CD14-positive monocyte (primary cell): ENCODE results near the gene RAET1E. TPM values are rescaled to one million over a fixed set of nuclear protein-coding genes. Genes with fewer than 3 reads are reported as not detected.

Experiments
- DNase-seq, 3 donors: peaks; one replicate each; pipeline ENCODE4 v3.0.0-alpha.2; 2011 to 2022
- H2AFZ ChIP-seq: 2 replicates; pipeline ENCODE4 v1.6.0; 2012; ENCODE audit warnings: mild to moderate bottlenecking, low read depth, low read length, inconsistent platforms; ENCODE audit not compliant: insufficient read depth, poor library complexity, severe bottlenecking
- H3K27ac ChIP-seq, 2 donors: 1 replicate in 1 of 2; 2 replicates in 1 of 2; pipeline ENCODE4 v1.5.1; 2012 to 2013; ENCODE audit warnings: low read length in 2 of 2, control low read depth in 1 of 2, inconsistent platforms in 1 of 2, low read depth in 1 of 2, mild to moderate bottlenecking in 1 of 2
- H3K27me3 ChIP-seq, 2 donors: one replicate each; pipeline versions ENCODE4 v1.6.0 to v1.6.1; 2011 to 2013; ENCODE audit warnings: low read length in 2 of 2; ENCODE audit not compliant: control insufficient read depth in 2 of 2, insufficient read depth in 2 of 2
- H3K36me3 ChIP-seq, 2 donors: replicated peaks in 1 of 2; 1 replicate in 1 of 2; 2 replicates in 1 of 2; pipeline versions ENCODE4 v1.5.1 to v1.6.1; 2012 to 2013; ENCODE audit warnings: low read length in 2 of 2, control low read depth in 1 of 2, inconsistent platforms in 1 of 2, mild to moderate bottlenecking in 1 of 2; ENCODE audit not compliant: insufficient read depth in 2 of 2, control insufficient read depth in 1 of 2
- H3K4me1 ChIP-seq, 2 donors: 1 replicate in 1 of 2; 2 replicates in 1 of 2; pipeline versions ENCODE4 v1.5.1 to v1.6.1; 2012 to 2013; ENCODE audit warnings: low read length in 2 of 2, control low read depth in 1 of 2, inconsistent platforms in 1 of 2, mild to moderate bottlenecking in 1 of 2, moderate library complexity in 1 of 2; ENCODE audit not compliant: insufficient read depth in 2 of 2, control insufficient read depth in 1 of 2
- H3K4me2 ChIP-seq: replicated peaks from 2 replicates; pipeline ENCODE3; 2012; ENCODE audit warnings: low read length, moderate library complexity, mild to moderate bottlenecking; ENCODE audit not compliant: poor library complexity, severe bottlenecking; ENCODE audit errors: extremely low read depth
- H3K4me3 ChIP-seq, 3 experiments: fragments of 200-600 bp in 1 of 3; sonication (generic) in 1 of 3; replicated peaks in 1 of 3; 1 replicate in 2 of 3; 2 replicates in 1 of 3; pipeline ENCODE4 v1.5.1; 2011 to 2013; ENCODE audit warnings: low read length in 3 of 3, mild to moderate bottlenecking in 3 of 3, control low read depth in 2 of 3, low read depth in 2 of 3, inconsistent platforms in 1 of 3, moderate library complexity in 1 of 3
- H3K79me2 ChIP-seq: 2 replicates; pipeline ENCODE4 v1.6.0; 2012; ENCODE audit warnings: mild to moderate bottlenecking, control low read depth, inconsistent platforms, low read length, moderate library complexity; ENCODE audit not compliant: insufficient read depth
- H3K9ac ChIP-seq: 2 replicates; pipeline ENCODE4 v1.6.0; 2017; ENCODE audit warnings: low read length, mild to moderate bottlenecking; ENCODE audit not compliant: insufficient read depth, poor library complexity, severe bottlenecking
- H3K9me3 ChIP-seq, 2 donors: replicated peaks in 1 of 2; 1 replicate in 1 of 2; 2 replicates in 1 of 2; pipeline versions ENCODE4 v1.5.1 to v1.6.1; 2012 to 2013; ENCODE audit warnings: low read length in 2 of 2, control low read depth in 1 of 2; ENCODE audit not compliant: control insufficient read depth in 1 of 2, insufficient read depth in 1 of 2
- H4K20me1 ChIP-seq: 2 replicates; pipeline ENCODE4 v1.6.0; 2012; ENCODE audit warnings: mild to moderate bottlenecking, low read length, control low read depth, moderate library complexity; ENCODE audit not compliant: insufficient read depth
- H3K27ac Mint-ChIP-seq, 7 donors: one replicate each; pipeline ENCODE4 v1.8.0; 2020; ENCODE audit warnings: mild to moderate bottlenecking in 7 of 7, mixed read lengths in 7 of 7, moderate library complexity in 6 of 7, inconsistent platforms in 2 of 7
- H3K27me3 Mint-ChIP-seq, 3 donors: one replicate each; pipeline ENCODE4 v1.8.0; 2021 to 2022; ENCODE audit warnings: low read depth in 3 of 3, mild to moderate bottlenecking in 3 of 3, mixed read lengths in 3 of 3, moderate library complexity in 3 of 3, inconsistent platforms in 1 of 3
- H3K36me3 Mint-ChIP-seq, 2 donors: one replicate each; pipeline ENCODE4 v1.8.0; 2020; ENCODE audit warnings: mixed read lengths in 2 of 2, inconsistent platforms in 1 of 2, mild to moderate bottlenecking in 1 of 2
- H3K4me1 Mint-ChIP-seq: one replicate; pipeline ENCODE4 v1.8.0; 2020; ENCODE audit warnings: mild to moderate bottlenecking, mixed read lengths
- H3K4me3 Mint-ChIP-seq, 2 donors: one replicate each; pipeline ENCODE4 v1.8.0; 2020; ENCODE audit warnings: mild to moderate bottlenecking in 2 of 2, mixed read lengths in 2 of 2, moderate library complexity in 1 of 2
- H3K9me3 Mint-ChIP-seq, 7 donors: one replicate each; pipeline ENCODE4 v1.8.0; 2020 to 2022; ENCODE audit warnings: mixed read lengths in 7 of 7, mild to moderate bottlenecking in 6 of 7, moderate library complexity in 6 of 7, inconsistent platforms in 2 of 7
- CTCF ChIP-seq: fragments of 200-600 bp; IDR thresholded peaks from one replicate; pipeline ENCODE4 v1.8.0; 2022; ENCODE audit warnings: antibody characterized with exemption, mild to moderate bottlenecking
- WGBS: methylation state at CpG from one replicate; pipeline ENCODE4 v1.1.5; 2013; ENCODE audit warnings: missing lambda C conversion rate; ENCODE audit not compliant: insufficient coverage; 5-methylcytosine and 5-hydroxymethylcytosine counted together
- intact Hi-C, 2 donors: fragments of 100-400 bp; cut with micrococcal nuclease; formaldehyde crosslinking; loops; one replicate each; pipeline versions ENCODE4 v1.15.0 to v1.15.1; 2023
- polyA plus RNA-seq, 3 donors: library from polyadenylated mRNA; depleted of rRNA in 1 of 3; unstranded in 2 of 3; stranded (reverse) in 1 of 3; fragments of 300-500 nt in 2 of 3; fragments of >200 nt in 1 of 3; fragmentation: Illumina TruSeq in 2 of 3; gene quantifications; 1 replicate in 2 of 3; 2 replicates in 1 of 3; pipeline ENCODE4 v1.2.3, GENCODE V29; 2012 to 2021

Gene RAET1E
- polyA plus RNA-seq, 3 donors: not detected

GRCh38 chr6:149933461-149933860 lies 35.5 kb upstream of the RAET1E start:
- Histone ChIP-seq H3K79me2 (no peaks in the 10 kb centered on the region), H3K9ac (no peak overlapping the region), H2AFZ (no peak overlapping the region), H3K4me3 (no peak overlapping the region), H4K20me1 (no peaks in the 10 kb centered on the region), H3K9me3 (no peaks in the 10 kb centered on the region), H3K27me3 (peaks cover 63 to 91% of the 10 kb centered on the region in 2 donors), H3K27ac (no peak overlapping the region), H3K4me2 (no peak overlapping the region), H3K4me1 (peaks cover 4 to 8% of the 10 kb centered on the region in 2 donors), H3K36me3 (no peaks in the 10 kb centered on the region)
- Mint-ChIP-seq H3K36me3 (no peaks in the 10 kb centered on the region), H3K27me3 (peaks cover 72 to 88% (median 74%) of the 10 kb centered on the region in 3 donors), H3K9me3 (peaks cover 0 to 7% (median 2%) of the 10 kb centered on the region in 7 donors), H3K4me3 (peak overlapping the region in 1 of 2 donors; percentile 68), H3K27ac (no peak overlapping the region), H3K4me1 (peaks cover 6% of the 10 kb centered on the region)
- intact Hi-C loops: loop anchor here in 1 of 2 donors (10.0 kb wide), 2 partner anchors 389 to 881 kb away; partner anchors contain the start of gene PPIL4
- WGBS: 4% methylated on average over 2 of the region's 3 CpGs
- TF ChIP-seq CTCF: no peak
- no peak for DNase-seq

GRCh38 chr6:149933036-149933435 lies 35.1 kb upstream of the RAET1E start:
- peak overlapping the region in 1 of 2 donors; percentile 68 for H3K4me3 Mint-ChIP-seq
- H4K20me1 ChIP-seq: no peaks in the 10 kb centered on the region
- intact Hi-C loops: loop anchor here in 1 of 2 donors (10.0 kb wide), 2 partner anchors 388 to 882 kb away; partner anchors contain the start of gene PPIL4
- no peak overlapping the region for H2AFZ ChIP-seq
- H3K36me3 Mint-ChIP-seq: no peaks in the 10 kb centered on the region
- no peak overlapping the region for H3K4me2 ChIP-seq
- H3K27me3 Mint-ChIP-seq: peaks cover 72 to 88% (median 72%) of the 10 kb centered on the region in 3 donors
- H3K27me3 ChIP-seq: peaks cover 60 to 88% of the 10 kb centered on the region in 2 donors
- no peak overlapping the region for H3K27ac Mint-ChIP-seq
- 0% methylated on average over 1 of the region's 5 CpGs for WGBS
- no peaks in the 10 kb centered on the region for H3K9me3 ChIP-seq
- H3K4me1 ChIP-seq: peaks cover 0 to 3% of the 10 kb centered on the region in 2 donors
- no peak overlapping the region for H3K4me3 ChIP-seq
- H3K4me1 Mint-ChIP-seq: peaks cover 3% of the 10 kb centered on the region
- no peaks in the 10 kb centered on the region for H3K36me3 ChIP-seq
- H3K27ac ChIP-seq: no peak overlapping the region
- no peaks in the 10 kb centered on the region for H3K79me2 ChIP-seq
- DNase-seq: no peak
- no peak for TF ChIP-seq CTCF
- no peak overlapping the region for H3K9ac ChIP-seq
- H3K9me3 Mint-ChIP-seq: peaks cover 0 to 4% (median 0%) of the 10 kb centered on the region in 7 donors
